Caki2 (cell line): ENCODE measurements around the gene RIN1. TPM values are rescaled to one million over a fixed set of nuclear protein-coding genes. Genes with fewer than 3 reads are reported as not detected.
"Not testable (repeated sequence)": the region's sequence is repeated elsewhere in the genome, so short reads cannot be mapped to it uniquely, and the experiment has no call there.

Source experiments
- DNase-seq: peaks from one replicate; pipeline ENCODE4 v3.0.0-alpha.2; 2015; ENCODE audit warnings: low read depth
- in situ Hi-C: cut with HindIII; loops from 2 replicates; pipeline ENCODE4 v1.10.0; 2016; ENCODE audit warnings: low sequenced_read_pairs, low pct_unique_long_range_greater_than_20kb, mixed read lengths
- total RNA-seq: library from RNA; depleted of rRNA; stranded (reverse); fragments of >200 nt; shearing (Covaris generic); gene quantifications from 2 replicates; pipeline ENCODE4 v1.2.3, GENCODE V29; 2014; ENCODE audit warnings: low replicate concordance

RIN1 gene
- total RNA-seq, 1 experiment from 2014 or later, result 28.4 TPM

- in situ Hi-C loops, result no loop called here
- DNase-seq, result no peak
These were observed 9.7 kb downstream of the RIN1 start for GRCh38 chr11:66326261-66327111.

DNA sequence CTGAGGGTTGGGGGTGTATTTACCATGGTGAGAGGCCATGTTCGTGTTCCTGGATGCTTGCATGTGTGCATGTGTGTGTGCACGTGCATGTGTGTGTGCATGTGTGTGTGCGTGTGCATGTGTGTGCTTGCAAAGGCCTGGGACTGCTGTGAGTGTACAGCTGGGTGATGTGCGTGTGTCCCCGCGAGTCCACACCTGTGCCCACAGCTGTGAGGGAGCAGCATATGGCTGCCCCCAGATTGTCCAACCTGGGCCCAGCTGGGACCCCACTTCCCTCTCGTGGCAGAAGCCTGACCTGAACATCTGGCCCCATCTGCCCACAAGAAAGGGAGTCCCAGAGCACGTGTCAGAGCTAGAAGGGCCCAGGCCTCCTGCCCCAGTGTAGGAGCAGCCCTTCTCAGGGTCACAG, 11.0 kb downstream of the RIN1 start:
- in situ Hi-C loops, result no loop called here
- DNase-seq, result no peak

DNA sequence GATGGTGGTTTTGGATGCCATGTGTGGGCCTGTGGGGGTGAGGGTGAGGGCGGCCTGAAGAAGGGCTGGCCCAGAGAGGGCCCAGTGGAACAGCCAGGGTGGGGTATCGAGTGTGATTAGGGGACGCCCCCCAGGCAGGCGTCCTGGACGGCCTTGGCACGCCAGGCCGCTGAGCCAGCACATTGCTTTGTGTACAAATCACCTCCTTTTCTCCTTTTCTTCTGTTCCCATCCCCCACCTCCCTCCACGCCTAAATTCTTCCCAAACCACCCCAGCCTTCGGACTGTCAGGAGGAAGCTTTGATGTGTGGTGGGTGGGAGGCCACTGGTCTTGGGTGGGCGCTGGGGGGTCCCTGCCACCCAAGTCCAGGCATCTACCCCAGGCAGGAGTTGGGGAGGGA, 11.6 kb downstream of the RIN1 start:
- in situ Hi-C loops, result no loop called here
- DNase-seq, result no peak

DNA sequence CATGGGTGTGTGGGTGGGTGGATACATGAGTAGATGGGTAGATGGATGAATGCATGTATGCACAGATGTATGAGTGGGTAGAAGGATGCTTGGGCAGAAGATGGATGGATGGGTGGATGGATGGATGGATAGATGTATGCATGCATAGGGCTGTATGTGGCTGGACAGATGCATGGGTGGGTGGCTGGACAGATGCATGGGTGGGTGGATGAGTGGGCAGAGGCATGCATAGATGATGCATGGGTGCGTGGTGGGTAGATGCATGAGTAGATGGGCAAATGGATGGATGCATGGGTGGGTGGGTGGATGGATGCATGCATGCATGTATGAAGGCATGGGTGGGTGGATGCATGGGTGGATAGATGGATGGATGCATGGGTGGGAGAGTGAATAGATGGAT, 12.6 kb downstream of the RIN1 start:
- in situ Hi-C loops, result no loop called here
- no peak for DNase-seq

DNA sequence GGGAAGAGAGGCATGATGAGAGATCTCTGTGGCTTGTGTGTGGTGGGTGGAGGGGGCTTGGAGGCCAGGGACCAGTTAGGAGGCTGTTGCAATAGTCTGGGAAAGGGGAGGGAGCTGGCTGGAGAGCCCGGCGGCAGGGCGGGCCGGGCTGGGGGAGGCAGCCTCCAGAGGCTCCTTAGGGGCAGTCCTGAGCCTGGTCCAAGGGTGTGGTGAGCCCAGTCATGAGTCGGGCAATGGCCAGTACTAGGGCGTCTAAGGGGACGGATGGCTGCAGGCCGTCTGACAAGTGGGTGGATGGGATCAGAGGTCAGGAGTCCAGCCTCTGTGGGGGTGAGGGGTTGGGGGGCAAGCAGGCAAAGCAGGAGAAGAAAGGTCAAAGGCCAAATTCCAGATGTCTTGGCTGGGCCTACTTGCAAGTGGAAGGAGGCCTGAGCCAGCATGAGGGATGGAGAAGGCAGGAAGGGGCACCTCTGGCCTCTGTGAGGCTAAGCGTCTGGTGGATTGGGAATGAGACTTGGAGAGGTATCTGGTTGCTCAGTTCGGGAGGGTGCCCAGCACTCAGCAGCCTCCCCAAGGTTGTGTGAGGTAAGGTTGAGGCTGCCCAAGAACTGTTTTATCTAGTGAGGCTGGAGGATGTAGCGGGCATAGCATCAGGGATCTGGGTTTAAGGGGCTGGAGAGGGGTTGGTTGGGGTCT, 13.4 kb downstream of the RIN1 start:
- no peak for DNase-seq
- in situ Hi-C loops, result no loop called here

DNA sequence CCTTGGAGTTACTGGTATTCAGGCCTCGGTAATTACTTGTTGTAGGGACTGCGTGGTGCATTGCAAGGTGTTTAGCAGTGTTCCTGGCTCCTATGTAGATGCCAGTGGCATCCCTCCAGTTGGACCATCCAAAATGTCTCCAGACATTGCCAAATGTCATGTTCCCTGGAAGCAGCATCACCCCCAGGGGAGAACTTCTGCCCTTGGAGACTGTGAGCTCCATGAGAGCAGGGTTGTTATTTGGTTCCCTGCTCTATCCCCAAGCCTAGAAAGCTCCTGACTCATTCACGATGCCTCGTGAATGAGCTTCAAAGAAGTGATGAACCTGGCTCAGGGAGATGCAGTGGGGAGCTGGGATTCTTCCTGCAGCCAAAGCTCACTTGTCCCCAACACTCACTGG, 14.6 kb downstream of the RIN1 start:
- in situ Hi-C loops, result no loop called here
- DNase-seq, result no peak

- in situ Hi-C loops, DNase-seq: not testable (repeated sequence)
These were observed 15.5 kb downstream of the RIN1 start for GRCh38 chr11:66320748-66321147.

DNA sequence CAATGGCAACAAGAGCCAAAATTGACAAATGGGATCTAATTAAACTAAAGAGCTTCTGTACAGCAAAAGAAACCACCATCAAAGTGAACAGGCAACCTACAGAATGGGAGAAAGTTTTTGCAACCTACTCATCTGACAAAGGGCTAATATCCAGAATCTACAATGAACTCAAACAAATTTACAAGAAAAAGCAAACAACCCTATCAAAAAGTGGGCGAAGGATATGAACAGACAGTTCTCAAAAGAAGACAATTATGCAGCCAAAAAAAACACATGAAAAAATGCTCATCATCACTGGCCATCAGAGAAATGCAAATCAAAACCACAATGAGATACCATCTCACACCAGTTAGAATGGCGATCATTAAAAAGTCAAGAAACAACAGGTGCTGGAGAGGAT, 15.9 kb downstream of the RIN1 start:
- DNase-seq, in situ Hi-C loops: not testable (repeated sequence)

DNA sequence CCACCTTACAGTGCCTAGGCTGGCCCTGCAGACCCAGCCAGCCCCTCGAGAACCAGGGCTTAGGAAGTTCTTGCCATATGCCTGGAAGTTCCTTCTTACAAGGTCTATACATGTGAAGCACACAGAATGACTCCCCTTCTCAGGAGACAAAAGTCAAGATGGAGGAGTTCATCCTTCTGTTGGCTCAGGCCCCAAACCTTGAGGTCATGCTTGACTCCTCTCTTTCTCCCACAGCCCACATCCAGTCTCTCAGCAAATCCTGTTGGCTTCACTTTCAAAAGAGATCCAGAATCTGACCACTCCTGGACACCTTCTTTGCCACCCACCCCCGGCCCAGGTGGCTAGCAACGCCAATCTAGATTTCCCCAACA, 17.6 kb downstream of the RIN1 start:
- DNase-seq, result no peak
- in situ Hi-C loops, result no loop called here

DNA sequence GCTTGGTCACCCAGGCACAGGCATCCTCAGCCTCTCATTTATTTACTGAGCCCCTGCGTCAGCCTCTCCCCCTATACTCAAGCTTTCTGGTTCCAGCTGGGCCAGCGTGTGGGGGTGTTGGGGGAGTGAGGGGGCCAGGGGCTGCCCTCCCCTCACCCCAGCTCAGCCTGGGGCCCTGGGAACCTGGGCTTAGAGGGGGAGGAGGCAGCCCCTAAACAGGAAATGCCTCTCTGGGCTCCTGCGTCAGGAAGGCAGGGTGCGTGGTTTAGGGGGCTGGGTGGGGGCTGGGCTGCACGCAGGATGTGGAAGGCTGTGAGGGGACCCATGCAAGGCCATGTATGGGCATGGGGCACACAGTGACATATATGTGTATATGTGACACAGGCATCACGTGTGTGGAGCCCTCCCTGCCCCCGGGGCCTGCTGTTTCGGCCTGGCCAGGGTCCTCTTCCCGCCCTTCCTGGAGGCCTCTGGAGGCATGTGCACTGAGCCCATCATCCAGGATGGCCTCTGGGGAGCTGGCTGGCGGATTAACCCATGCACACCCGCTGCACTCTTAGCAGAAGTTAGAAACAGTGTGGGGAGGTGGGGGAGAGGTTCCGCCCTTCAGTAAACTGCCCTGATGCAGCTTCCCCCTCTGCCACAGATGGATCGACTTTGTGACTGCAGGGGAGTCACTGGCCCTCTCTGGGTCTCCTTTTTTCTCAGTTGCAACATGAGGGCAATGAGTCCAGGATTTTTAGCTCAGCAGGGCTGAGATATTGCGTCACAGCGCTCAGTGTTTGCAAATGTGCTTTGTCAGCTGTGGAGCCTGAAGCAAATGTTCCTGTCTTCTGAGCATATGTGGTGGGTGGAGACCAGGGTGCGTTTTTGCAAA, 18.3 kb downstream of the RIN1 start:
- in situ Hi-C loops, result no loop called here
- no peak for DNase-seq

- DNase-seq, result no peak
- in situ Hi-C loops, result no loop called here
These were observed 18.9 kb downstream of the RIN1 start for GRCh38 chr11:66317322-66317722.

DNA sequence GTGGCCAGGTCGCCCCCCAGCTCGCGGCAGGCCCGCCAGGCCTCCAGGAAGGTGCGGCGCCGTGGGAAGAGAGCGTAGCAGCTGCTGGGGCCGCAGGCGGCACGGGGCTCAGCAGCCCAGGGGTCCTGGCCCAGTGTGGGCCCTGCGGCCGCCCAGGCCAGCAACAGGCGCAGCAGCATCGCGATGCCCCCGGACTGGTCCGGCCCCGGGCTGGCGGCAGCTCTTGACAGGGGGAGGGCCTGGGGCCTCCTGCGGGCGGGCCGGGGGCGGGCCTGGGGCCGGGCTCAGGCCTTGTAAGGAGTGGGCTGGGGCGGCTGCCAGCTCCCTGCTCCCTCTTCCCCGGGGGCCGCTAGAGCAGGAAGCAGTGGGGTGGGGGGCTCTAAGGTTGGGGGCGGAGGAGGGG, 19.4 kb downstream of the RIN1 start, which contains the start of gene CD248:
TSS of gene CD248 (minus strand) at position 196 of the 403 bp plus-strand sequence. CDS start at position 179, 17 bp downstream.
- in situ Hi-C loops, result no loop called here
- no peak for DNase-seq

GRCh38 chr11:66315921-66316811, 20.1 kb downstream of the RIN1 start:
- in situ Hi-C loops, result no loop called here
- DNase-seq, result no peak

- no peak for DNase-seq
- in situ Hi-C loops, result no loop called here
These were observed 20.7 kb downstream of the RIN1 start for GRCh38 chr11:66315498-66315885.

- in situ Hi-C loops, result no loop called here
These were observed 21.4 kb downstream of the RIN1 start for GRCh38 chr11:66314561-66315497.

GRCh38 chr11:66314186-66314501, 22.1 kb downstream of the RIN1 start:
- no peak for DNase-seq
- in situ Hi-C loops, result no loop called here

More at GRCh38 chr11:66314561-66315497, 21.4 kb downstream of the RIN1 start:
- DNase-seq, result no peak
